DOHH2 (cell line): ENCODE measurements around the gene SERTAD2.

Source experiments
- H3F3A ChIP-seq: fragments of 200-600 bp; sonication (generic), shearing (Covaris generic); 2 replicates; pipeline ENCODE4 v1.6.0; 2016; ENCODE audit warnings: antibody characterized with exemption, mild to moderate bottlenecking; ENCODE audit not compliant: control insufficient read depth, insufficient read depth
- H3K27ac ChIP-seq: fragments of 200-600 bp; sonication (generic); 2 replicates; pipeline ENCODE4 v1.5.1; 2014; ENCODE audit warnings: low read depth, mild to moderate bottlenecking, low read length, moderate library complexity
- H3K27me3 ChIP-seq: fragments of 200-600 bp; sonication (generic); 2 replicates; pipeline ENCODE4 v1.6.1; 2014; ENCODE audit warnings: mild to moderate bottlenecking, low read length, mixed read lengths; ENCODE audit not compliant: control insufficient read depth
- H3K36me3 ChIP-seq: fragments of 200-600 bp; sonication (generic); 2 replicates; pipeline ENCODE4 v1.6.1; 2014; ENCODE audit warnings: mild to moderate bottlenecking, low read length, moderate library complexity, mixed read lengths; ENCODE audit not compliant: control insufficient read depth
- H3K4me1 ChIP-seq: fragments of 200-600 bp; sonication (generic); 2 replicates; pipeline ENCODE4 v1.6.1; 2014; ENCODE audit warnings: mild to moderate bottlenecking, low read length, mixed read lengths; ENCODE audit not compliant: control insufficient read depth
- H3K4me2 ChIP-seq: fragments of 200-600 bp; sonication (generic); 2 replicates; pipeline ENCODE4 v1.6.0; 2014; ENCODE audit warnings: mild to moderate bottlenecking, low read length, moderate library complexity
- H3K4me3 ChIP-seq: fragments of 200-600 bp; sonication (generic); 2 replicates; pipeline ENCODE4 v1.5.1; 2014; ENCODE audit warnings: mild to moderate bottlenecking, low read length, mixed read lengths
- H3K79me2 ChIP-seq: fragments of 200-600 bp; sonication (generic); 2 replicates; pipeline ENCODE4 v1.6.1; 2014; ENCODE audit warnings: mild to moderate bottlenecking, low read length, mixed read lengths; ENCODE audit not compliant: control insufficient read depth
- H3K9me2 ChIP-seq: fragments of 200-600 bp; sonication (generic); replicated peaks from 2 replicates; pipeline ENCODE4 v1.6.1; 2014; ENCODE audit warnings: mild to moderate bottlenecking, low read length, mixed read lengths; ENCODE audit not compliant: control insufficient read depth
- H3K9me3 ChIP-seq: fragments of 200-600 bp; sonication (generic); 2 replicates; pipeline ENCODE4 v1.6.1; 2014; ENCODE audit warnings: antibody characterized with exemption, low read length, mixed read lengths; ENCODE audit not compliant: control insufficient read depth, insufficient read depth
- H4K20me1 ChIP-seq: fragments of 200-600 bp; sonication (generic); 2 replicates; pipeline ENCODE4 v1.6.0; 2014; ENCODE audit warnings: low read depth, mild to moderate bottlenecking, antibody characterized with exemption, low read length, moderate library complexity; ENCODE audit not compliant: control insufficient read depth, insufficient read depth
- CTCF ChIP-seq: fragments of 200-600 bp; sonication (generic); IDR thresholded peaks from one replicate; pipeline ENCODE4 v1.5.1; 2014; ENCODE audit warnings: antibody characterized with exemption, mild to moderate bottlenecking, low read depth, low read length; ENCODE audit not compliant: poor library complexity, severe bottlenecking
- EZH2phosphoT487 ChIP-seq: fragments of 200-600 bp; sonication (generic); IDR thresholded peaks from 2 replicates; pipeline ENCODE4 v1.6.1; 2017; ENCODE audit warnings: borderline replicate concordance, mild to moderate bottlenecking, antibody characterized with exemption, low read length, moderate library complexity, mixed read lengths

Gene SERTAD2

GRCh38 chr2:64698668-64699444, 45.1 kb upstream of the SERTAD2 start:
- Histone ChIP-seq H3F3A (no peaks in the 10 kb centered on the region), H3K27ac (no peak overlapping the region), H3K79me2 (peaks cover 7% of the 10 kb centered on the region; the same call in 1 of the 2 replicates), H3K4me1 (peaks cover 25% of the 10 kb centered on the region), H3K36me3 (no peaks in the 10 kb centered on the region), H3K27me3 (no peaks in the 10 kb centered on the region), H4K20me1 (no peaks in the 10 kb centered on the region), H3K4me2 (no peak overlapping the region), H3K9me2 (no peaks in the 10 kb centered on the region), H3K4me3 (no peak overlapping the region), H3K9me3 (no peaks in the 10 kb centered on the region)
- TF ChIP-seq CTCF = no peak
- no peak for TF ChIP-seq EZH2phosphoT487

GRCh38 chr2:64698177-64698643, 44.5 kb upstream of the SERTAD2 start:
- Histone ChIP-seq H3F3A (no peaks in the 10 kb centered on the region), H3K4me1 (peaks cover 25% of the 10 kb centered on the region), H3K4me3 (no peak overlapping the region), H4K20me1 (no peaks in the 10 kb centered on the region), H3K79me2 (peaks cover 7% of the 10 kb centered on the region; the same call in 1 of the 2 replicates), H3K9me3 (no peaks in the 10 kb centered on the region), H3K27ac (no peak overlapping the region), H3K4me2 (no peak overlapping the region), H3K36me3 (no peaks in the 10 kb centered on the region), H3K9me2 (no peaks in the 10 kb centered on the region), H3K27me3 (no peaks in the 10 kb centered on the region)
- TF ChIP-seq EZH2phosphoT487 = no peak
- no peak for TF ChIP-seq CTCF

- no peaks in the 10 kb centered on the region for H4K20me1 ChIP-seq
- TF ChIP-seq EZH2phosphoT487 (no peak), CTCF (no peak)
- H3K9me3 ChIP-seq = no peaks in the 10 kb centered on the region
- no peaks in the 10 kb centered on the region for H3K9me2 ChIP-seq
- no peaks in the 10 kb centered on the region for H3K27me3 ChIP-seq
- H3K4me2 ChIP-seq = no peak overlapping the region
- peaks cover 4% of the 10 kb centered on the region; the same call in 1 of the 2 replicates for H3K79me2 ChIP-seq
- peaks cover 25% of the 10 kb centered on the region for H3K4me1 ChIP-seq
- no peak overlapping the region for H3K27ac ChIP-seq
- H3K4me3 ChIP-seq = no peak overlapping the region
- H3K36me3 ChIP-seq = no peaks in the 10 kb centered on the region
- no peaks in the 10 kb centered on the region for H3F3A ChIP-seq
These were observed 43.8 kb upstream of the SERTAD2 start for GRCh38 chr2:64697297-64698176.
